Upper lobe of left lung (tissue), 4 donors: ENCODE results near the gene ZNF787.

Source experiments
- POLR2AphosphoS5 ChIP-seq, 2 donors: sonication (generic); formaldehyde crosslinking; IDR thresholded peaks; one replicate each; pipeline ENCODE4 v1.5.1; 2017; ENCODE audit warnings: antibody characterized with exemption in 2 of 2
- TF ChIP-seq, protein P1 (sequence below), 6 experiments: fragments of 450-650 bp in 4 of 6; fragments of 200-600 bp in 2 of 6; sonication (generic) in 2 of 6; IDR thresholded peaks; one replicate each; pipeline ENCODE4 v1.5.1; 2016 to 2019; ENCODE audit warnings: antibody characterized with exemption in 6 of 6

DNA sequence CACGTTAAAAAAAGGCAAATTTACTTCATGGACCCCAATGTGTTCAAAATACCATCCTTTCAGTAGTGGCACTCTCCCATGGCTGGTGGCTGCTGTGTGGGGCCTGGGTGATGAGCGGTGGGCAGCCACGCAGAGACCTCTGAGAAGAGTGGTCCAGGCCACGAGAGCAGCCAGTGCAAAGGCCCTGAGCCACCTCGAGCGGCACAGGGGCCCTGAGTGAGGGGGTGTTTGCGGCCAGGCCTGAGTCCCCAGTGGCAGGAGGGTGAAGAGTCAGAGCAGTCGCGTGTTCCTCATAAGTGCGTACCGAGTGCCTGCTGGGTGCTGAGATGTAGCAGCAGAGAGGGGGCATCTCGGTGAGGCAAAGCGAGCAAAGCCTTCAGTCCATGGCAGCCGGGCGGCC is 27.0 kb upstream of the ZNF787 start:
- TF ChIP-seq, protein P1, sequence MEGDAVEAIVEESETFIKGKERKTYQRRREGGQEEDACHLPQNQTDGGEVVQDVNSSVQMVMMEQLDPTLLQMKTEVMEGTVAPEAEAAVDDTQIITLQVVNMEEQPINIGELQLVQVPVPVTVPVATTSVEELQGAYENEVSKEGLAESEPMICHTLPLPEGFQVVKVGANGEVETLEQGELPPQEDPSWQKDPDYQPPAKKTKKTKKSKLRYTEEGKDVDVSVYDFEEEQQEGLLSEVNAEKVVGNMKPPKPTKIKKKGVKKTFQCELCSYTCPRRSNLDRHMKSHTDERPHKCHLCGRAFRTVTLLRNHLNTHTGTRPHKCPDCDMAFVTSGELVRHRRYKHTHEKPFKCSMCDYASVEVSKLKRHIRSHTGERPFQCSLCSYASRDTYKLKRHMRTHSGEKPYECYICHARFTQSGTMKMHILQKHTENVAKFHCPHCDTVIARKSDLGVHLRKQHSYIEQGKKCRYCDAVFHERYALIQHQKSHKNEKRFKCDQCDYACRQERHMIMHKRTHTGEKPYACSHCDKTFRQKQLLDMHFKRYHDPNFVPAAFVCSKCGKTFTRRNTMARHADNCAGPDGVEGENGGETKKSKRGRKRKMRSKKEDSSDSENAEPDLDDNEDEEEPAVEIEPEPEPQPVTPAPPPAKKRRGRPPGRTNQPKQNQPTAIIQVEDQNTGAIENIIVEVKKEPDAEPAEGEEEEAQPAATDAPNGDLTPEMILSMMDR (IDR thresholded peaks at IDR 0.05): no peak
- TF ChIP-seq POLR2AphosphoS5 (IDR thresholded peaks at IDR 0.05): no peak
